Measurements from ENCODE around the gene CCDC192. TPM values are rescaled to one million over a fixed set of nuclear protein-coding genes. Genes with fewer than 3 reads are reported as not detected.

The CCDC192 gene
- polyA plus RNA-seq, 3 donors: not detected

DNA sequence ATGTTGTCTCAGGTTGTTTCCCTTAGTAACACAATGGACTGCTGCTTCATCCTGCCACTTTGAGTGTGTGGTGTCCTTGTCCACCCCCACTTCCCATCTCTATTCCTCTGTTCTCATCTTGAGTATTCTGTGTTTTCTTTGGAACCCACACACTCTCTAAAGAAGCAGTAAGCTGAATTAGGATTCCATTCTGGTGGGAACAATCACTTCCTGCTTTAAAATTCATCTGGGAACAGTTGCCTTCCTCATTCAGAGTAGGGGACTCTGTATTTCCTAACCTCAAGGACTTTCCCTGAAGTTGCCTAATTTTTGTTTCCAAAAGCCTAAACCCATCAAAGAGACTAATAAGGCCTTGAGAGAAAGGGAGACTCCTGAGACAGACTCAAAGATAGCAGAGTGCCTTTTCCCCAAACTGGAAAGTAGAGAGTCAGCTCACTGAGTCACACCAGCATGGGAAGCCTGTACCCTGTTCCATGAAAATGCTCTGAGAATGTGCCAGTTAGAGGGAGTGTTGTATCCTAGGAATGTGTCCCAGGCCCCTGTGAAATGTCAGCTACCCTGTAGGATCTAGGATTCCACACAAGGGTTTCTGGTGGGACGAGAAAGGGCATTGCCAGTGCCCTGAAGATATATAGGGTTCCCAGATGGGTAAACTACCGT is 63.6 kb downstream of the CCDC192 start:
- Mint-ChIP-seq H3K36me3 (no peaks in the 10 kb centered on the region), H3K4me3 (no peak overlapping the region), H3K4me1 (no peaks in the 10 kb centered on the region), H3K9me3 (no peaks in the 10 kb centered on the region), H3K27me3 (ENCODE audit: low read depth in 3 of 3) (no peaks in the 10 kb centered on the region), H3K27ac (no peak overlapping the region)
- Histone ChIP-seq H3K27ac (ENCODE audit: low read depth in 1 of 2, low read length in 2 of 2) (no peak overlapping the region), H3K27me3 (ENCODE audit: control insufficient read depth in 2 of 2, insufficient read depth in 2 of 2, low read length in 2 of 2) (no peaks in the 10 kb centered on the region), H3K36me3 (replicated peaks in 1 of 2; ENCODE audit: control insufficient read depth in 1 of 2, insufficient read depth in 2 of 2, low read length in 2 of 2) (no peaks in the 10 kb centered on the region), H2AFZ (ENCODE audit: insufficient read depth, low read depth, low read length, poor library complexity, severe bottlenecking) (no peak overlapping the region), H3K79me2 (ENCODE audit: insufficient read depth, low read length) (no peaks in the 10 kb centered on the region), H3K4me3 (replicated peaks in 1 of 3; ENCODE audit: low read depth in 2 of 3, low read length in 3 of 3) (no peak overlapping the region), H4K20me1 (ENCODE audit: insufficient read depth, low read length) (no peaks in the 10 kb centered on the region), H3K9me3 (replicated peaks in 1 of 2; ENCODE audit: control insufficient read depth in 1 of 2, insufficient read depth in 1 of 2, low read length in 2 of 2) (no peaks in the 10 kb centered on the region), H3K9ac (ENCODE audit: insufficient read depth, low read length, poor library complexity, severe bottlenecking) (no peak overlapping the region), H3K4me2 (replicated peaks; ENCODE audit: extremely low read depth, low read length, poor library complexity, severe bottlenecking) (no peak overlapping the region), H3K4me1 (ENCODE audit: control insufficient read depth in 1 of 2, insufficient read depth in 2 of 2, low read length in 2 of 2) (no peaks in the 10 kb centered on the region)
- TF ChIP-seq, protein P1, sequence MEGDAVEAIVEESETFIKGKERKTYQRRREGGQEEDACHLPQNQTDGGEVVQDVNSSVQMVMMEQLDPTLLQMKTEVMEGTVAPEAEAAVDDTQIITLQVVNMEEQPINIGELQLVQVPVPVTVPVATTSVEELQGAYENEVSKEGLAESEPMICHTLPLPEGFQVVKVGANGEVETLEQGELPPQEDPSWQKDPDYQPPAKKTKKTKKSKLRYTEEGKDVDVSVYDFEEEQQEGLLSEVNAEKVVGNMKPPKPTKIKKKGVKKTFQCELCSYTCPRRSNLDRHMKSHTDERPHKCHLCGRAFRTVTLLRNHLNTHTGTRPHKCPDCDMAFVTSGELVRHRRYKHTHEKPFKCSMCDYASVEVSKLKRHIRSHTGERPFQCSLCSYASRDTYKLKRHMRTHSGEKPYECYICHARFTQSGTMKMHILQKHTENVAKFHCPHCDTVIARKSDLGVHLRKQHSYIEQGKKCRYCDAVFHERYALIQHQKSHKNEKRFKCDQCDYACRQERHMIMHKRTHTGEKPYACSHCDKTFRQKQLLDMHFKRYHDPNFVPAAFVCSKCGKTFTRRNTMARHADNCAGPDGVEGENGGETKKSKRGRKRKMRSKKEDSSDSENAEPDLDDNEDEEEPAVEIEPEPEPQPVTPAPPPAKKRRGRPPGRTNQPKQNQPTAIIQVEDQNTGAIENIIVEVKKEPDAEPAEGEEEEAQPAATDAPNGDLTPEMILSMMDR (IDR thresholded peaks at IDR 0.05): no peak
- WGBS (ENCODE audit: insufficient coverage): 90% methylated on average over 2 of the region's 2 CpGs
- DNase-seq: no peak
- intact Hi-C loops (cut with micrococcal nuclease): no loop called here

DNA sequence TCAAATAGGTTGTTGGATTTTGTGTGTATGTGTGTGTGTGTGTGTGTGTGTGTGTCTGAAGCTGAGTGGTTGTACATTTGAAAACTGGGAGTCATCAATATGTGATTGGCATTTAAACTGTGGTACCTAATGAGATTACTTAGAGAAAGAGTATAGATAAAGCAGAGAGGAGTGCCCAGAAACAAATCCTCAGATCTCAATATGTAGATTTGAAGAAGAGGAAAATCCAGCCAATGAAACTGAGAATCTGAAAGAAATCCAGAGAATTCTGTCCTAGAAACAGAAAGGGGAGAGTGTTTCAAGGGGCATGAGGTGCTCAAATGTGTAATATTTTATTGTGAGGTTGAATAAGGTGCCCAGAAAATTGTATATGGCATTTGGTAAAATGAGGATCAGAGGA is 66.2 kb downstream of the CCDC192 start:
- Mint-ChIP-seq H3K27ac (peak overlapping the region in 1 of 7 donors; percentile 10), H3K27me3 (ENCODE audit: low read depth in 3 of 3) (no peaks in the 10 kb centered on the region), H3K9me3 (peaks cover 0 to 5% (median 0%) of the 10 kb centered on the region in 7 donors), H3K4me3 (no peak overlapping the region), H3K36me3 (no peaks in the 10 kb centered on the region), H3K4me1 (no peaks in the 10 kb centered on the region)
- Histone ChIP-seq H3K36me3 (replicated peaks in 1 of 2; ENCODE audit: control insufficient read depth in 1 of 2, insufficient read depth in 2 of 2, low read length in 2 of 2) (no peaks in the 10 kb centered on the region), H2AFZ (ENCODE audit: insufficient read depth, low read depth, low read length, poor library complexity, severe bottlenecking) (no peak overlapping the region), H3K9me3 (replicated peaks in 1 of 2; ENCODE audit: control insufficient read depth in 1 of 2, insufficient read depth in 1 of 2, low read length in 2 of 2) (no peaks in the 10 kb centered on the region), H3K4me3 (replicated peaks in 1 of 3; ENCODE audit: low read depth in 2 of 3, low read length in 3 of 3) (no peak overlapping the region), H3K27ac (ENCODE audit: low read depth in 1 of 2, low read length in 2 of 2) (no peak overlapping the region), H3K4me2 (replicated peaks; ENCODE audit: extremely low read depth, low read length, poor library complexity, severe bottlenecking) (no peak overlapping the region), H3K27me3 (ENCODE audit: control insufficient read depth in 2 of 2, insufficient read depth in 2 of 2, low read length in 2 of 2) (no peaks in the 10 kb centered on the region), H4K20me1 (ENCODE audit: insufficient read depth, low read length) (no peaks in the 10 kb centered on the region), H3K9ac (ENCODE audit: insufficient read depth, low read length, poor library complexity, severe bottlenecking) (no peak overlapping the region), H3K4me1 (ENCODE audit: control insufficient read depth in 1 of 2, insufficient read depth in 2 of 2, low read length in 2 of 2) (no peaks in the 10 kb centered on the region), H3K79me2 (ENCODE audit: insufficient read depth, low read length) (no peaks in the 10 kb centered on the region)
- DNase-seq: no peak
- intact Hi-C loops (cut with micrococcal nuclease): no loop called here
- TF ChIP-seq, protein P1 (IDR thresholded peaks at IDR 0.05): no peak
